ENCODE data around the gene RBM42.

RBM42 gene

DNA sequence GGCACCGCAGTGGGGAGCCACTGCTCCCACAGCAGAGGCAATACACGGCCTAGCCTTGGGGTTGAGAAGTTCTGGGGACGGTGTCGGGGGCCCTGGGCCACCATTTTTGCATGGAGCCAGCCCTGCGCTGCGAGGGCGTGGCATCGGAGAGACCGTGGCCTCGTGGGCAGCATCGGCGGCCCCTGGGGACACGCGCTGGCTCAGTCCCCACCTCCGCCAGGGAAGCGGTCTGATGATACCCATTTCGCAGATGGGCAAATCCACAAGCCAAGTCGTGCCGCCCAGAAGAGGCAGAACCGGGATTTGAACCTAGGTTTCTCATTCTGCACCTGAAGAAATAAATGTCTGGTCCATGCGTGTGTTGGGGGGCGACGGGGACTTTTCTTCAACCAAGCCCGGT, 36.3 kb downstream of the RBM42 start:
- no peak overlapping the region for H3K23ac ChIP-seq (ENCODE audit: low read length)
- H2AFZ ChIP-seq (ENCODE audit: insufficient read depth, low read length, poor library complexity): no peak overlapping the region
- H3K9me3 ChIP-seq (ENCODE audit: insufficient read depth, low read depth, low read length): peaks cover 1% of the 10 kb centered on the region
- peaks cover 2 to 7% of the 10 kb centered on the region in 2 experiments for H3K36me3 ChIP-seq (ENCODE audit: control insufficient read depth in 1 of 2, insufficient read depth in 2 of 2, low read length in 2 of 2)
- no peaks in the 10 kb centered on the region for H3K4me1 ChIP-seq (ENCODE audit: control insufficient read depth in 1 of 2, insufficient read depth in 2 of 2, low read length in 2 of 2)
- no peaks in the 10 kb centered on the region for H3K79me2 ChIP-seq (ENCODE audit: control insufficient read depth, insufficient read depth, low read length, poor library complexity)
- H2BK120ac ChIP-seq (ENCODE audit: insufficient read depth, low read length, poor library complexity): no peak overlapping the region
- no peak overlapping the region for H4K12ac ChIP-seq (ENCODE audit: low read depth, low read length)
- H3K79me1 ChIP-seq (ENCODE audit: low read length): no peaks in the 10 kb centered on the region
- no CpG with 5 or more reads among the region's 24 CpGs for WGBS (ENCODE audit: extremely low coverage, insufficient coverage, insufficient read length)
- no peak overlapping the region for H2BK12ac ChIP-seq (ENCODE audit: low read length)
- no peak overlapping the region for H2BK5ac ChIP-seq (ENCODE audit: low read depth, low read length, poor library complexity)
- H2AK5ac ChIP-seq (ENCODE audit: low read length): no peak overlapping the region
- H3K4me2 ChIP-seq (ENCODE audit: low read length): no peak overlapping the region
- no peak for DNase-seq
- H3K4ac ChIP-seq (ENCODE audit: low read depth, low read length): no peak overlapping the region
- H4K91ac ChIP-seq (ENCODE audit: low read depth, low read length): no peak overlapping the region
- no peak overlapping the region for H3K4me3 ChIP-seq (ENCODE audit: low read depth, low read length)
- no peaks in the 10 kb centered on the region for H3K27me3 ChIP-seq (ENCODE audit: insufficient read depth, low read length)
- no peak overlapping the region for H3K27ac ChIP-seq (ENCODE audit: low read depth, low read length)
- no peak overlapping the region for H3K9ac ChIP-seq (ENCODE audit: low read length)
- no peak overlapping the region for H4K8ac ChIP-seq (ENCODE audit: low read depth, low read length)
- no peak overlapping the region for H3K18ac ChIP-seq (ENCODE audit: low read length)
- H3K14ac ChIP-seq (ENCODE audit: low read length): no peak overlapping the region

DNA sequence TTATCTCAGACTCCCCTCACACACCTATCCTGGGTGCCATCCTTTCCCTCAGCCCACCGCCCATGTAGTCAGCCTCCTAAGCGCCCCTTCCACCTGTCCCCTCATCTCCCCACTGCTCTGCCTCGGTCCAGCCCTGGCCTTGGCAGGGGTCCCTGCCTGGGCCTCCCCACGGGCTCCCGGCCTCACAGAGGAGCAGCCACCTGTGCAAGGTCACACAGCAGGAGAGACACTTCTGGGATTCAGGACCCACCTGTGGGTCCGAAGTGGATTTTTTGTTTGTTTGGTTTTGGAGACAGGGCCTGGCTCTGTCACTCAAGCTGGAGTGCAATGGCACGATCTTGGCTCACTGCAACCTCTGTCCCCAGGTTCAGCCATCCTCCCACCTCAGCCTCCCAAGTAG, 36.8 kb downstream of the RBM42 start:
- Histone ChIP-seq H2BK12ac (ENCODE audit: low read length) (no peak overlapping the region), H3K9ac (ENCODE audit: low read length) (no peak overlapping the region), H3K36me3 (ENCODE audit: control insufficient read depth in 1 of 2, insufficient read depth in 2 of 2, low read length in 2 of 2) (peaks cover 2 to 7% of the 10 kb centered on the region in 2 experiments), H2BK5ac (ENCODE audit: low read depth, low read length, poor library complexity) (no peak overlapping the region), H3K27ac (ENCODE audit: low read depth, low read length) (no peak overlapping the region), H4K91ac (ENCODE audit: low read depth, low read length) (no peak overlapping the region), H2AK5ac (ENCODE audit: low read length) (no peak overlapping the region), H3K79me2 (ENCODE audit: control insufficient read depth, insufficient read depth, low read length, poor library complexity) (no peaks in the 10 kb centered on the region), H2AFZ (ENCODE audit: insufficient read depth, low read length, poor library complexity) (no peak overlapping the region), H3K23ac (ENCODE audit: low read length) (no peak overlapping the region), H3K4ac (ENCODE audit: low read depth, low read length) (no peak overlapping the region), H3K18ac (ENCODE audit: low read length) (no peak overlapping the region), H3K4me1 (ENCODE audit: control insufficient read depth in 1 of 2, insufficient read depth in 2 of 2, low read length in 2 of 2) (no peaks in the 10 kb centered on the region), H4K8ac (ENCODE audit: low read depth, low read length) (no peak overlapping the region), H4K12ac (ENCODE audit: low read depth, low read length) (no peak overlapping the region), H3K4me2 (ENCODE audit: low read length) (no peak overlapping the region), H3K9me3 (ENCODE audit: insufficient read depth, low read depth, low read length) (peaks cover 1% of the 10 kb centered on the region), H3K79me1 (ENCODE audit: low read length) (no peaks in the 10 kb centered on the region), H3K4me3 (ENCODE audit: low read depth, low read length) (no peak overlapping the region), H3K14ac (ENCODE audit: low read length) (no peak overlapping the region), H3K27me3 (ENCODE audit: insufficient read depth, low read length) (no peaks in the 10 kb centered on the region), H2BK120ac (ENCODE audit: insufficient read depth, low read length, poor library complexity) (no peak overlapping the region)
- WGBS (ENCODE audit: extremely low coverage, insufficient coverage, insufficient read length): no CpG with 5 or more reads among the region's 7 CpGs
- DNase-seq: no peak

DNA sequence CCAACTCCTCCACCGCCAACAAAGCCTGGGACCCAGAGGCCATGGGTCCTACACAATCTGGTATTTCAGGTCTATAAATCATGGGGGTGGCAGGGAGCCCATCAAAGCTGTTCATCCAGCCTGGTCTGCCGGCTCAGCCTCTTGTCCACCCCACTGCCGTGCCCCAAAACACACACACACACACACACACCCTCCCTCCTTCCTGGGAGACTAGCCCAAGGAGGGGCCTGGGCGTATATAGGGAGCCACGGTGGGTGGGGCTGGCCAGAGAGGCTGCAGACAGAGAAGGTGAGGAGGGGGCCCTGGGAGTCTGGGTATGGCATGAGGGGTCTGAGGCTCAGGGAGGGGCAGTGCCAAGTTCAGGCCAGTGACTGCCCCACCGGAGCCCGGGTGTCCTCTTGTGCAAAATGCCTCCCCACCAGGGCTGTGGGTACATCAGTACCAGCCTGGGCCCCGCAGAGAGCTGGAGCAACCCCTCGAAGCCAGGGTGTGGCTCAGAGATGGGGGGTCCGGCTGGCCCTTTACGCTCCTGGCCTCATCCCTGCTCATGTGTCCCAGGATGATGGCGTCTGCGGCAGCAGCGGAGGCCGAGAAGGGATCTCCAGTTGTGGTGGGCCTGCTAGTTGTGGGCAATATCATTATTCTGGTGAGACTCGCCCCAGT, 37.5 kb downstream of the RBM42 start, which contains the start of gene UPK1A:
UPK1A (plus strand) TSS at position 267 of the 663 bp plus-strand sequence; CDS start at position 563, 296 bp downstream.
- no peak within 1 kb of the TSS for H3K23ac ChIP-seq (ENCODE audit: low read length)
- H3K27ac ChIP-seq (ENCODE audit: low read depth, low read length): no peak within 1 kb of the TSS
- H3K4me2 ChIP-seq (ENCODE audit: low read length): no peak within 1 kb of the TSS
- peaks cover 2 to 4% of the 10 kb centered on the region in 2 experiments for H3K36me3 ChIP-seq (ENCODE audit: control insufficient read depth in 1 of 2, insufficient read depth in 2 of 2, low read length in 2 of 2)
- H3K27me3 ChIP-seq (ENCODE audit: insufficient read depth, low read length): no peaks in the 10 kb centered on the region
- H3K9me3 ChIP-seq (ENCODE audit: insufficient read depth, low read depth, low read length): peaks cover 1% of the 10 kb centered on the region
- H2BK12ac ChIP-seq (ENCODE audit: low read length): no peak within 1 kb of the TSS
- H4K8ac ChIP-seq (ENCODE audit: low read depth, low read length): no peak within 1 kb of the TSS
- H3K4me1 ChIP-seq (ENCODE audit: control insufficient read depth in 1 of 2, insufficient read depth in 2 of 2, low read length in 2 of 2): no peaks in the 10 kb centered on the region
- H2AFZ ChIP-seq (ENCODE audit: insufficient read depth, low read length, poor library complexity): no peak within 1 kb of the TSS
- H3K9ac ChIP-seq (ENCODE audit: low read length): no peak within 1 kb of the TSS
- no peak for DNase-seq
- no peak within 1 kb of the TSS for H3K18ac ChIP-seq (ENCODE audit: low read length)
- no CpG with 5 or more reads among the region's 16 CpGs for WGBS (ENCODE audit: extremely low coverage, insufficient coverage, insufficient read length)
- H2BK120ac ChIP-seq (ENCODE audit: insufficient read depth, low read length, poor library complexity): no peak within 1 kb of the TSS
- H4K12ac ChIP-seq (ENCODE audit: low read depth, low read length): no peak within 1 kb of the TSS
- H3K79me1 ChIP-seq (ENCODE audit: low read length): no peaks in the 10 kb centered on the region
- no peak within 1 kb of the TSS for H3K4ac ChIP-seq (ENCODE audit: low read depth, low read length)
- no peak within 1 kb of the TSS for H4K91ac ChIP-seq (ENCODE audit: low read depth, low read length)
- no peaks in the 10 kb centered on the region for H3K79me2 ChIP-seq (ENCODE audit: control insufficient read depth, insufficient read depth, low read length, poor library complexity)
- no peak within 1 kb of the TSS for H3K14ac ChIP-seq (ENCODE audit: low read length)
- H2AK5ac ChIP-seq (ENCODE audit: low read length): no peak within 1 kb of the TSS
- no peak within 1 kb of the TSS for H3K4me3 ChIP-seq (ENCODE audit: low read depth, low read length)
- no peak within 1 kb of the TSS for H2BK5ac ChIP-seq (ENCODE audit: low read depth, low read length, poor library complexity)

DNA sequence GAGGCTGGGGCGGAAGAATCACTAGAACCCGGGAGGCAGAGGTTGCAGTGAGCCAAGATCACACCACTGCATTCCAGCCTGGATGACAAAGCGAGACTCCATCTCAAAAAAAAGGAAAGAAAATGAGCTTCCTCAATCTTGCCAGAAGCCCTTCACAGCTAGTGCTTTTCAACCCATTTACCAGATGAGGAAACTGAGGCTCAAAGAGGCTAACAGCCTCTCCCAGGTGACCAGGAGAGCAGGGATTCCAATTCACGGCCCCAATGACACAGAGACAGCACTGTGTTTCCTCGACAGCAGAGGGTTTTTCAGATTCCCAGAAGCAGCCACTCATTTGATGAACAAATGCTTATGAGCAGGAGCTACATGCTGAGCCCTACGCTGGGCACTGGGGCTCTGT, 40.7 kb downstream of the RBM42 start:
- no peak overlapping the region for H3K18ac ChIP-seq (ENCODE audit: low read length)
- H3K4me1 ChIP-seq (ENCODE audit: control insufficient read depth in 1 of 2, insufficient read depth in 2 of 2, low read length in 2 of 2): peaks cover 4% of the 10 kb centered on the region in 2 experiments
- H3K9ac ChIP-seq (ENCODE audit: low read length): no peak overlapping the region
- no peak overlapping the region for H3K27ac ChIP-seq (ENCODE audit: low read depth, low read length)
- DNase-seq: no peak
- H3K9me3 ChIP-seq (ENCODE audit: insufficient read depth, low read depth, low read length): peaks cover 1% of the 10 kb centered on the region
- H3K79me1 ChIP-seq (ENCODE audit: low read length): no peaks in the 10 kb centered on the region
- H2BK5ac ChIP-seq (ENCODE audit: low read depth, low read length, poor library complexity): no peak overlapping the region
- H2BK12ac ChIP-seq (ENCODE audit: low read length): no peak overlapping the region
- H4K8ac ChIP-seq (ENCODE audit: low read depth, low read length): no peak overlapping the region
- H3K23ac ChIP-seq (ENCODE audit: low read length): no peak overlapping the region
- peaks cover 0 to 2% of the 10 kb centered on the region in 2 experiments for H3K36me3 ChIP-seq (ENCODE audit: control insufficient read depth in 1 of 2, insufficient read depth in 2 of 2, low read length in 2 of 2)
- H3K27me3 ChIP-seq (ENCODE audit: insufficient read depth, low read length): no peaks in the 10 kb centered on the region
- H2BK120ac ChIP-seq (ENCODE audit: insufficient read depth, low read length, poor library complexity): no peak overlapping the region
- H4K12ac ChIP-seq (ENCODE audit: low read depth, low read length): no peak overlapping the region
- no peak overlapping the region for H2AK5ac ChIP-seq (ENCODE audit: low read length)
- H3K4ac ChIP-seq (ENCODE audit: low read depth, low read length): no peak overlapping the region
- H3K79me2 ChIP-seq (ENCODE audit: control insufficient read depth, insufficient read depth, low read length, poor library complexity): no peaks in the 10 kb centered on the region
- no peak overlapping the region for H3K4me3 ChIP-seq (ENCODE audit: low read depth, low read length)
- H4K91ac ChIP-seq (ENCODE audit: low read depth, low read length): no peak overlapping the region
- H2AFZ ChIP-seq (ENCODE audit: insufficient read depth, low read length, poor library complexity): no peak overlapping the region
- WGBS (ENCODE audit: extremely low coverage, insufficient coverage, insufficient read length): no CpG with 5 or more reads among the region's 6 CpGs
- H3K4me2 ChIP-seq (ENCODE audit: low read length): no peak overlapping the region
- H3K14ac ChIP-seq (ENCODE audit: low read length): no peak overlapping the region
